GM20431 (cell line): ENCODE data around the gene SLCO4A1.

Experiments used
- in situ Hi-C: fragments of 300-500 bp; cut with MseI, MboI; formaldehyde crosslinking; loops from one replicate; pipeline ENCODE4 v1.15.0; 2020; ENCODE audit warnings: low sequenced_read_pairs; ENCODE audit not compliant: unreplicated experiment

Gene SLCO4A1

GRCh38 chr20:62606551-62607201 is 35.6 kb upstream of the SLCO4A1 start:
- in situ Hi-C loops, result no loop called here

- in situ Hi-C loops, result no loop called here
These were observed 34.7 kb upstream of the SLCO4A1 start for GRCh38 chr20:62607366-62608217.

GRCh38 chr20:62608218-62608565 is 34.1 kb upstream of the SLCO4A1 start:
- in situ Hi-C loops, result no loop called here

- in situ Hi-C loops, result no loop called here
These were observed 33.0 kb upstream of the SLCO4A1 start for GRCh38 chr20:62609279-62609720.

- in situ Hi-C loops, result loop anchor here (10.0 kb wide), 1 partner anchor 115 kb away; no protein-coding TSS in a partner anchor
These were observed 32.2 kb upstream of the SLCO4A1 start for GRCh38 chr20:62609811-62610757.

- in situ Hi-C loops, result loop anchor here (10.0 kb wide), 1 partner anchor 116 kb away; no protein-coding TSS in a partner anchor
These were observed 31.3 kb upstream of the SLCO4A1 start for GRCh38 chr20:62611012-62611411.

GRCh38 chr20:62611819-62612218 is 30.5 kb upstream of the SLCO4A1 start:
- in situ Hi-C loops, result loop anchor here (10.0 kb wide), 1 partner anchor 117 kb away; no protein-coding TSS in a partner anchor

- in situ Hi-C loops, result loop anchor here (10.0 kb wide), 1 partner anchor 120 kb away; no protein-coding TSS in a partner anchor
These were observed 28.0 kb upstream of the SLCO4A1 start for GRCh38 chr20:62614085-62614960.

- in situ Hi-C loops, result loop anchor here (10.0 kb wide), 1 partner anchor 120 kb away; no protein-coding TSS in a partner anchor
These were observed 27.2 kb upstream of the SLCO4A1 start for GRCh38 chr20:62614961-62615680.

- in situ Hi-C loops, result loop anchor here (10.0 kb wide), 1 partner anchor 121 kb away; no protein-coding TSS in a partner anchor
These were observed 26.5 kb upstream of the SLCO4A1 start for GRCh38 chr20:62615750-62616251.

- in situ Hi-C loops, result loop anchor here (10.0 kb wide), 1 partner anchor 122 kb away; no protein-coding TSS in a partner anchor
These were observed 25.3 kb upstream of the SLCO4A1 start for GRCh38 chr20:62616728-62617621.

- in situ Hi-C loops, result loop anchor here (10.0 kb wide), 1 partner anchor 123 kb away; no protein-coding TSS in a partner anchor
These were observed 24.4 kb upstream of the SLCO4A1 start for GRCh38 chr20:62617711-62618483.

GRCh38 chr20:62618611-62619529 is 23.4 kb upstream of the SLCO4A1 start:
- in situ Hi-C loops, result loop anchor here (10.0 kb wide), 1 partner anchor 124 kb away; no protein-coding TSS in a partner anchor

- in situ Hi-C loops, result no loop called here
These were observed 21.7 kb upstream of the SLCO4A1 start for GRCh38 chr20:62620625-62621024.
